A549 (cell line): Measurements from ENCODE around the gene RPA3. TPM values are rescaled to one million over a fixed set of nuclear protein-coding genes. Genes with fewer than 3 reads are reported as not detected.

Experiments
- ATAC-seq, 2 experiments: fragments of 200-7000 bp in 1 of 2; fragments of >200 bp in 1 of 2; cut with Nextera tagmentation in 1 of 2; cut with Tn5 transposase in 1 of 2; 3 replicates each; pipeline versions ENCODE4 v1.8.0 to v1.9.1; 2018 to 2020; ENCODE audit warnings: mild to moderate bottlenecking in 1 of 2, moderate library complexity in 1 of 2
- CTCF ChIA-PET: fragments of 300-600 bp; sonication (Branson Sonifier 250); formaldehyde crosslinking; extraction: SDS; loops from one replicate; lab custom pipeline; 2021; ENCODE audit warnings: antibody characterized with exemption, inconsistent platforms; lab: Yijun Ruan, JAX
- POLR2A ChIA-PET: fragments of 350-600 bp; formaldehyde crosslinking; extraction: SDS; loops from one replicate; lab custom pipeline; 2021; ENCODE audit warnings: antibody characterized with exemption, inconsistent platforms; lab: Yijun Ruan, JAX
- DNase-seq, 2 experiments: peaks; one replicate each; pipeline versions ENCODE4 v3.0.0 to v3.0.0-alpha.2; 2011 to 2016; ENCODE audit warnings: low read depth in 1 of 2, low spot score in 1 of 2
- FAIRE-seq: peaks from 2 replicates; lab custom pipeline; 2011; peaks lifted over from hg19 to GRCh38; lab: Jason Lieb, UNC
- H3K27ac ChIP-seq, 2 experiments: fragments of >200 bp; sonication (Bioruptor Twin); formaldehyde crosslinking; 3 replicates each; pipeline ENCODE4 v1.5.1; 2016 to 2017
- H3K4me1 ChIP-seq: fragments of >200 bp; sonication (Bioruptor Twin); formaldehyde crosslinking; 3 replicates; pipeline ENCODE4 v1.6.1; 2016
- H3K4me2 ChIP-seq: fragments of >200 bp; sonication (Bioruptor Twin); formaldehyde crosslinking; 3 replicates; pipeline ENCODE4 v1.6.1; 2016
- H3K4me3 ChIP-seq: fragments of >200 bp; sonication (Bioruptor Twin); formaldehyde crosslinking; 3 replicates; pipeline ENCODE4 v1.5.1; 2016
- H3K9me3 ChIP-seq: fragments of >200 bp; sonication (Bioruptor Twin); formaldehyde crosslinking; 3 replicates; pipeline ENCODE4 v1.6.1; 2016
- BHLHE40 ChIP-seq: IDR thresholded peaks from 2 replicates; pipeline ENCODE4 v1.6.1; 2012; ENCODE audit warnings: low read depth, low read length, inconsistent platforms
- CBX2 ChIP-seq: fragments of 200-600 bp; sonication (generic); IDR thresholded peaks from 2 replicates; pipeline ENCODE4 v1.6.1; 2016; ENCODE audit warnings: low read depth, mild to moderate bottlenecking, borderline replicate concordance
- CBX8 ChIP-seq: fragments of 200-600 bp; sonication (generic); IDR thresholded peaks from 2 replicates; pipeline ENCODE4 v1.6.1; 2016
- FOSL2 ChIP-seq, 2 experiments: fragments of 450-650 bp in 1 of 2; fragments of >200 bp in 1 of 2; sonication (Bioruptor Twin) in 1 of 2; formaldehyde crosslinking; IDR thresholded peaks; 2 replicates each; pipeline versions ENCODE4 v1.5.0 to v1.6.1; 2016 to 2020; ENCODE audit warnings: mild to moderate bottlenecking in 1 of 2, moderate library complexity in 1 of 2
- FOXS1 ChIP-seq: fragments of 250-450 bp; sonication (Bioruptor Pico); IDR thresholded peaks from 2 replicates; pipeline ENCODE4 v1.5.0; 2020; ENCODE audit warnings: mild to moderate bottlenecking, moderate library complexity
- HEYL ChIP-seq: fragments of 250-450 bp; sonication (Bioruptor Pico); IDR thresholded peaks from 2 replicates; pipeline ENCODE4 v1.8.0; 2021; ENCODE audit warnings: mild to moderate bottlenecking, moderate library complexity
- KDM1A ChIP-seq: fragments of 200-600 bp; sonication (generic); IDR thresholded peaks from 2 replicates; pipeline ENCODE4 v1.6.1; 2016; ENCODE audit warnings: low read depth, mild to moderate bottlenecking
- KDM5A ChIP-seq: fragments of 200-600 bp; sonication (generic); IDR thresholded peaks from 2 replicates; pipeline ENCODE4 v1.6.1; 2016; ENCODE audit warnings: antibody characterized with exemption, mild to moderate bottlenecking
- MAZ ChIP-seq: fragments of 150-350 bp; IDR thresholded peaks from 2 replicates; pipeline ENCODE4 v1.6.1; 2014; ENCODE audit warnings: antibody characterized with exemption, low read depth, low read length, borderline replicate concordance
- NFE2L2 ChIP-seq: fragments of 150-350 bp; conservative IDR thresholded peaks from 2 replicates; pipeline ENCODE4 v1.6.1; 2014; ENCODE audit warnings: low read length
- RCOR1 ChIP-seq: fragments of 150-350 bp; IDR thresholded peaks from 2 replicates; pipeline ENCODE4 v1.6.1; 2014; ENCODE audit warnings: antibody characterized with exemption, low read length, low read depth
- RFX5 ChIP-seq: fragments of 450-650 bp; IDR thresholded peaks from 2 replicates; pipeline ENCODE4 v1.7.1; 2014; ENCODE audit warnings: antibody characterized with exemption, mild to moderate bottlenecking, moderate library complexity
- TFCP2L1 ChIP-seq: fragments of 250-450 bp; sonication (Bioruptor Pico); IDR thresholded peaks from 2 replicates; pipeline ENCODE4 v1.5.0; 2021; ENCODE audit warnings: mild to moderate bottlenecking
- ZC3H11A ChIP-seq: fragments of 450-650 bp; IDR thresholded peaks from 2 replicates; pipeline ENCODE4 v1.6.1; 2014; ENCODE audit warnings: antibody characterized with exemption, mild to moderate bottlenecking
- ZSCAN20 ChIP-seq: fragments of 250-450 bp; sonication (Bioruptor Pico); IDR thresholded peaks from 2 replicates; pipeline ENCODE4 v1.8.0; 2022; ENCODE audit warnings: mild to moderate bottlenecking, moderate library complexity
- WGBS: methylation state at CpG from one replicate; pipeline ENCODE4 v1.1.6; 2017; ENCODE audit errors: missing lambda C conversion rate; 5-methylcytosine and 5-hydroxymethylcytosine counted together
- polyA plus RNA-seq, 4 experiments: library from polyadenylated mRNA; depleted of rRNA in 3 of 4; stranded (reverse); fragments of >200 nt; fragmentation: RNase III in 1 of 4; extraction: RNeasy Plus Mini Kit Qiagen cat#74134 plus additional on column Dnase treatment in 1 of 4; gene quantifications; 2 replicates in 3 of 4; 3 replicates in 1 of 4; pipeline ENCODE4 v1.2.3, GENCODE V29; 2011 to 2017
- TF ChIP-seq, protein P1 (sequence below): IDR thresholded peaks from 2 replicates; pipeline ENCODE4 v1.6.1; 2012
- TF ChIP-seq, protein P2 (sequence below): fragments of >200 bp; sonication (Bioruptor Twin); formaldehyde crosslinking; IDR thresholded peaks from 3 replicates; pipeline ENCODE4 v1.5.1; 2016
- TF ChIP-seq, protein P3 (sequence below): IDR thresholded peaks from 2 replicates; pipeline ENCODE4 v1.6.1; 2012
- TF ChIP-seq, protein P4 (sequence below): fragments of 450-650 bp; IDR thresholded peaks from 2 replicates; pipeline ENCODE4 v1.6.1; 2014; ENCODE audit warnings: antibody characterized with exemption

The RPA3 gene
- polyA plus RNA-seq, 2 of the 4 experiments (the other 2 are of a cell fraction), result 95.1 to 129 TPM

DNA sequence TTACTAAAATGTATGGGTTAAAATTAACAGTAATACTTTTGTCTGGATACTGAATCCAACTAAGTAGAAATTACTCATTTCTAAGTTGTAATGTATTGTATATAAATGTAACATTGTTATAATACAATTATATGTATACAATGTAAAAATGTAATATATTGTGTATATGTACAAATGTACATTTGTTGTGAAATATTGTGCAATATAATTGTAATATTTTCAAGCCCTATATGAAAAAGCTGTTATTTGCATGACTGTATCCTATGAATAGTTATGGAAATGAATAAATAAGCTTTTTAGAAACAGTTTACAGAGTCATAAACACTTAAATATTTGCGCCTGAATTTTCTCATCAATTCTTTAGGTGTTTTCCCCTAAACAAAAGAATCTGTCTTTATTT lies 98.2 kb downstream of the RPA3 start:
- no peaks in the 10 kb centered on the region for H3K4me1 ChIP-seq
- no peak for FAIRE-seq
- H3K27ac ChIP-seq, result no peak overlapping the region
- H3K9me3 ChIP-seq, result no peaks in the 10 kb centered on the region
- no peak overlapping the region for H3K4me2 ChIP-seq
- ChIA-PET CTCF (no interaction called here), POLR2A (no interaction called here)
- 91% methylated on average over 1 of the region's 1 CpG for WGBS
- no peak for DNase-seq
- no peak overlapping the region for H3K4me3 ChIP-seq
- TF ChIP-seq FOSL2 (IDR thresholded peaks at IDR 0.05) (no peak), FOSL2 (CRISPR knock-in tag; IDR thresholded peaks at IDR 0.05) (no peak), HEYL (CRISPR knock-in tag) (no peak), FOXS1 (CRISPR knock-in tag) (no peak), NFE2L2 (no peak), ZC3H11A (no peak), BHLHE40 (no peak)
- TF ChIP-seq, protein P1, sequence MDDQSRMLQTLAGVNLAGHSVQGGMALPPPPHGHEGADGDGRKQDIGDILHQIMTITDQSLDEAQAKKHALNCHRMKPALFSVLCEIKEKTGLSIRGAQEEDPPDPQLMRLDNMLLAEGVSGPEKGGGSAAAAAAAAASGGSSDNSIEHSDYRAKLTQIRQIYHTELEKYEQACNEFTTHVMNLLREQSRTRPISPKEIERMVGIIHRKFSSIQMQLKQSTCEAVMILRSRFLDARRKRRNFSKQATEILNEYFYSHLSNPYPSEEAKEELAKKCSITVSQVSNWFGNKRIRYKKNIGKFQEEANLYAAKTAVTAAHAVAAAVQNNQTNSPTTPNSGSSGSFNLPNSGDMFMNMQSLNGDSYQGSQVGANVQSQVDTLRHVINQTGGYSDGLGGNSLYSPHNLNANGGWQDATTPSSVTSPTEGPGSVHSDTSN, result no peak
- ATAC-seq, result no peak

GRCh38 chr7:7618410-7618809 lies 100.0 kb downstream of the RPA3 start:
- ChIA-PET POLR2A (no interaction called here), CTCF (no interaction called here)
- H3K4me3 ChIP-seq, result no peak overlapping the region
- no peaks in the 10 kb centered on the region for H3K9me3 ChIP-seq
- FAIRE-seq (no peak), DNase-seq (no peak), ATAC-seq (no peak)
- H3K27ac ChIP-seq, result no peak overlapping the region
- TF ChIP-seq, protein P2, sequence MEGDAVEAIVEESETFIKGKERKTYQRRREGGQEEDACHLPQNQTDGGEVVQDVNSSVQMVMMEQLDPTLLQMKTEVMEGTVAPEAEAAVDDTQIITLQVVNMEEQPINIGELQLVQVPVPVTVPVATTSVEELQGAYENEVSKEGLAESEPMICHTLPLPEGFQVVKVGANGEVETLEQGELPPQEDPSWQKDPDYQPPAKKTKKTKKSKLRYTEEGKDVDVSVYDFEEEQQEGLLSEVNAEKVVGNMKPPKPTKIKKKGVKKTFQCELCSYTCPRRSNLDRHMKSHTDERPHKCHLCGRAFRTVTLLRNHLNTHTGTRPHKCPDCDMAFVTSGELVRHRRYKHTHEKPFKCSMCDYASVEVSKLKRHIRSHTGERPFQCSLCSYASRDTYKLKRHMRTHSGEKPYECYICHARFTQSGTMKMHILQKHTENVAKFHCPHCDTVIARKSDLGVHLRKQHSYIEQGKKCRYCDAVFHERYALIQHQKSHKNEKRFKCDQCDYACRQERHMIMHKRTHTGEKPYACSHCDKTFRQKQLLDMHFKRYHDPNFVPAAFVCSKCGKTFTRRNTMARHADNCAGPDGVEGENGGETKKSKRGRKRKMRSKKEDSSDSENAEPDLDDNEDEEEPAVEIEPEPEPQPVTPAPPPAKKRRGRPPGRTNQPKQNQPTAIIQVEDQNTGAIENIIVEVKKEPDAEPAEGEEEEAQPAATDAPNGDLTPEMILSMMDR, result no peak
- TF ChIP-seq MAZ (no peak), RFX5 (no peak), CBX8 (no peak), TFCP2L1 (CRISPR knock-in tag) (no peak), ZSCAN20 (CRISPR knock-in tag) (no peak), RCOR1 (no peak), KDM5A (no peak), NFE2L2 (no peak), KDM1A (no peak), CBX2 (no peak), BHLHE40 (no peak)
- TF ChIP-seq, protein P3, sequence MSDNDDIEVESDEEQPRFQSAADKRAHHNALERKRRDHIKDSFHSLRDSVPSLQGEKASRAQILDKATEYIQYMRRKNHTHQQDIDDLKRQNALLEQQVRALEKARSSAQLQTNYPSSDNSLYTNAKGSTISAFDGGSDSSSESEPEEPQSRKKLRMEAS, result no peak
- TF ChIP-seq, protein P4, sequence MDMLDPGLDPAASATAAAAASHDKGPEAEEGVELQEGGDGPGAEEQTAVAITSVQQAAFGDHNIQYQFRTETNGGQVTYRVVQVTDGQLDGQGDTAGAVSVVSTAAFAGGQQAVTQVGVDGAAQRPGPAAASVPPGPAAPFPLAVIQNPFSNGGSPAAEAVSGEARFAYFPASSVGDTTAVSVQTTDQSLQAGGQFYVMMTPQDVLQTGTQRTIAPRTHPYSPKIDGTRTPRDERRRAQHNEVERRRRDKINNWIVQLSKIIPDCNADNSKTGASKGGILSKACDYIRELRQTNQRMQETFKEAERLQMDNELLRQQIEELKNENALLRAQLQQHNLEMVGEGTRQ, result no peak
- WGBS, result 47% methylated on average over 1 of the region's 1 CpG
- H3K4me2 ChIP-seq, result no peak overlapping the region
- no peaks in the 10 kb centered on the region for H3K4me1 ChIP-seq

- no peak for FAIRE-seq
- no peaks in the 10 kb centered on the region for H3K9me3 ChIP-seq
- H3K27ac ChIP-seq, result no peak overlapping the region
- H3K4me2 ChIP-seq, result no peak overlapping the region
- no peak for TF ChIP-seq CBX8
- POLR2A ChIA-PET, result no interaction called here
- no peak for ATAC-seq
- CTCF ChIA-PET, result no interaction called here
- no peak for DNase-seq
- H3K4me1 ChIP-seq, result no peaks in the 10 kb centered on the region
- WGBS, result 84% methylated on average over 3 of the region's 3 CpGs
- no peak overlapping the region for H3K4me3 ChIP-seq
Observed at GRCh38 chr7:7617550-7617949, 100.9 kb downstream of the RPA3 start.
